HL-60 (cell line): ENCODE results near the gene ARHGAP27.

Experiments used
- POLR2AphosphoS5 ChIP-seq: IDR thresholded peaks from 2 replicates; pipeline ENCODE4 v1.6.1; 2012; ENCODE audit warnings: low read depth
- SPI1 ChIP-seq: IDR thresholded peaks from 2 replicates; pipeline ENCODE4 v1.6.1; 2012; ENCODE audit warnings: low read depth, mild to moderate bottlenecking, borderline replicate concordance
- TF ChIP-seq, protein P1 (sequence below): IDR thresholded peaks from one replicate; pipeline ENCODE4 v1.5.1; 2011; ENCODE audit warnings: low read length, control low read depth, inconsistent platforms; ENCODE audit not compliant: insufficient read depth
- TF ChIP-seq, protein P2 (sequence below): IDR thresholded peaks from 2 replicates; pipeline ENCODE4 v1.6.1; 2012; ENCODE audit warnings: low read depth; ENCODE audit not compliant: insufficient replicate concordance

DNA sequence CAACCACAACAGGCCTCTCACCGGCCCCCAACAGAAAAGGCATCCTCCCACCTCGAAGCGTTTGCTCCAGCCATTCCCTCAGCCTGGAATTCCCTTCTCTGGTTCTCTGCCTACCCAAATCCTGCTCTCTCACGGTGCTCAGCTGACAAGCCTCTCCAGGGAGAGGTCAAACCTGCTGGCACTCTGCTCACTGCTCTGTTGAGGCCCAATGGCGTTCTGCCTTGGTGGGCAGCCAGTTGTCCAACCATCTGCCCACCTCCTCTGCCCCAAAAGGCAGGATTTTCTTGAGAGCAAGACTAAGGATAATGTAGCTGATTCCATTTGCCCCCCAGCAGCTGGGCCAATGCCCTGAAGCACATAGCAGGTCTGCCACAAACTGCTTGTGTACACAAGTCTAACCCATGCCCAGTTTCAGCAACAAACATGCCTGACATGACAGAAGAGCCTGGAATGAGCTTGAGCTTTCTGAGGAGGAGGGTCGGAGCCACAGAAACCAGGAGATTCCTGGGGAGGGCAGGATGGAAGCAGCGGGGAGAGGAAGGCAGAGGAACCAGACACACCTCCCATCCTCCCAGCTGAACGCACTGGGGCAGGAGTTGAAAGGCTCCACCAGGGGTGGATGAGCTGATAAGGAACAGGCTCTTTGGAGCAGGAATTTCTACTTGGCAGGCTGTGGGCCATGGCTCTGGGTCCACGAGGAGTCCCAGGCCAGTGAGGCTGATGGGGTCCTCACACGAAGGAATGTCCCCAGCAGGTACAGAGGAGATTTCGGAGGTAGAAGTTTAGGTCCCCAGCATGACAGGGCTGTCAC is 23.9 kb downstream of the ARHGAP27 start:
- TF ChIP-seq, protein P1, sequence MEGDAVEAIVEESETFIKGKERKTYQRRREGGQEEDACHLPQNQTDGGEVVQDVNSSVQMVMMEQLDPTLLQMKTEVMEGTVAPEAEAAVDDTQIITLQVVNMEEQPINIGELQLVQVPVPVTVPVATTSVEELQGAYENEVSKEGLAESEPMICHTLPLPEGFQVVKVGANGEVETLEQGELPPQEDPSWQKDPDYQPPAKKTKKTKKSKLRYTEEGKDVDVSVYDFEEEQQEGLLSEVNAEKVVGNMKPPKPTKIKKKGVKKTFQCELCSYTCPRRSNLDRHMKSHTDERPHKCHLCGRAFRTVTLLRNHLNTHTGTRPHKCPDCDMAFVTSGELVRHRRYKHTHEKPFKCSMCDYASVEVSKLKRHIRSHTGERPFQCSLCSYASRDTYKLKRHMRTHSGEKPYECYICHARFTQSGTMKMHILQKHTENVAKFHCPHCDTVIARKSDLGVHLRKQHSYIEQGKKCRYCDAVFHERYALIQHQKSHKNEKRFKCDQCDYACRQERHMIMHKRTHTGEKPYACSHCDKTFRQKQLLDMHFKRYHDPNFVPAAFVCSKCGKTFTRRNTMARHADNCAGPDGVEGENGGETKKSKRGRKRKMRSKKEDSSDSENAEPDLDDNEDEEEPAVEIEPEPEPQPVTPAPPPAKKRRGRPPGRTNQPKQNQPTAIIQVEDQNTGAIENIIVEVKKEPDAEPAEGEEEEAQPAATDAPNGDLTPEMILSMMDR = no peak
- no peak for TF ChIP-seq POLR2AphosphoS5
- TF ChIP-seq, protein P2, sequence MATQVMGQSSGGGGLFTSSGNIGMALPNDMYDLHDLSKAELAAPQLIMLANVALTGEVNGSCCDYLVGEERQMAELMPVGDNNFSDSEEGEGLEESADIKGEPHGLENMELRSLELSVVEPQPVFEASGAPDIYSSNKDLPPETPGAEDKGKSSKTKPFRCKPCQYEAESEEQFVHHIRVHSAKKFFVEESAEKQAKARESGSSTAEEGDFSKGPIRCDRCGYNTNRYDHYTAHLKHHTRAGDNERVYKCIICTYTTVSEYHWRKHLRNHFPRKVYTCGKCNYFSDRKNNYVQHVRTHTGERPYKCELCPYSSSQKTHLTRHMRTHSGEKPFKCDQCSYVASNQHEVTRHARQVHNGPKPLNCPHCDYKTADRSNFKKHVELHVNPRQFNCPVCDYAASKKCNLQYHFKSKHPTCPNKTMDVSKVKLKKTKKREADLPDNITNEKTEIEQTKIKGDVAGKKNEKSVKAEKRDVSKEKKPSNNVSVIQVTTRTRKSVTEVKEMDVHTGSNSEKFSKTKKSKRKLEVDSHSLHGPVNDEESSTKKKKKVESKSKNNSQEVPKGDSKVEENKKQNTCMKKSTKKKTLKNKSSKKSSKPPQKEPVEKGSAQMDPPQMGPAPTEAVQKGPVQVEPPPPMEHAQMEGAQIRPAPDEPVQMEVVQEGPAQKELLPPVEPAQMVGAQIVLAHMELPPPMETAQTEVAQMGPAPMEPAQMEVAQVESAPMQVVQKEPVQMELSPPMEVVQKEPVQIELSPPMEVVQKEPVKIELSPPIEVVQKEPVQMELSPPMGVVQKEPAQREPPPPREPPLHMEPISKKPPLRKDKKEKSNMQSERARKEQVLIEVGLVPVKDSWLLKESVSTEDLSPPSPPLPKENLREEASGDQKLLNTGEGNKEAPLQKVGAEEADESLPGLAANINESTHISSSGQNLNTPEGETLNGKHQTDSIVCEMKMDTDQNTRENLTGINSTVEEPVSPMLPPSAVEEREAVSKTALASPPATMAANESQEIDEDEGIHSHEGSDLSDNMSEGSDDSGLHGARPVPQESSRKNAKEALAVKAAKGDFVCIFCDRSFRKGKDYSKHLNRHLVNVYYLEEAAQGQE = no peak
- TF ChIP-seq SPI1 = no peak
